Right cardiac atrium (tissue), 5 donors: Measurements from ENCODE around the gene MRPS31. TPM values are rescaled to one million over a fixed set of nuclear protein-coding genes. Genes with fewer than 3 reads are reported as not detected.
A peak's percentile ranks its signal among the peaks of the same experiment; 100 is the strongest.

Experiments used
- ATAC-seq, 2 donors: fragments of 200-7000 bp; cut with Tn5 transposase; one replicate each; pipeline versions ENCODE4 v1.8.0 to v1.9.1; 2020; ENCODE audit warnings: moderate library complexity in 2 of 2, mild to moderate bottlenecking in 1 of 2
- DNase-seq, 3 donors: peaks; one replicate each; pipeline ENCODE4 v3.0.0-alpha.2; 2020
- H3K27ac ChIP-seq: one replicate; pipeline ENCODE4 v1.5.1; 2013; ENCODE audit warnings: mild to moderate bottlenecking, low read length, control low read depth, moderate library complexity
- H3K27me3 ChIP-seq: one replicate; pipeline ENCODE4 v1.6.1; 2013; ENCODE audit not compliant: control insufficient read depth, insufficient read depth
- H3K4me1 ChIP-seq: one replicate; pipeline ENCODE4 v1.6.1; 2013; ENCODE audit warnings: low read length; ENCODE audit not compliant: control insufficient read depth, insufficient read depth
- H3K4me3 ChIP-seq: one replicate; pipeline ENCODE4 v1.5.1; 2013; ENCODE audit warnings: low read length, control low read depth
- H3K9me3 ChIP-seq: one replicate; pipeline ENCODE4 v1.6.1; 2013; ENCODE audit warnings: low read length; ENCODE audit not compliant: control insufficient read depth
- WGBS: extraction: QIAGEN DNeasy Blood & Tissue Kit; methylation state at CpG from one replicate; pipeline ENCODE4 v1.1.7; 2013; 5-methylcytosine and 5-hydroxymethylcytosine counted together
- intact Hi-C, 4 donors: fragments of 100-400 bp; cut with DNase I; formaldehyde crosslinking; loops; one replicate each; pipeline versions ENCODE4 v1.11.0 to v1.14.0; 2022 to 2023
- microRNA-seq, 2 donors: library from miRNA; unstranded; fragments of <30 nt; microRNA quantifications; one replicate each; pipeline ENCODE4 v1.2.0, GENCODE V29; 2020 to 2021
- polyA plus RNA-seq: library from polyadenylated mRNA; stranded (reverse); fragments of 200-250 nt; gene quantifications from one replicate; pipeline ENCODE4 v1.2.3, GENCODE V29; 2013
- total RNA-seq, 4 donors: library from RNA; stranded (reverse); fragmentation: NEBNext Ultra II Directional; extraction: Animal tissue kit (Norgen Biotek cat#: 25700); gene quantifications; one replicate each; pipeline ENCODE4 v1.2.1, GENCODE V29; 2021
- donor health status: healthy with polysubstance abuse.
- donor health status: DM: no; HTN: yes; CAD: no.
- donor health status: DM: no; HTN: no; CAD: no.
- donor health status: DM: no; HTN: yes; CAD: no; lungs with severe emphysema.
- donor health status: DM: yes; HTN: yes; CAD: no.

The MRPS31 gene
- total and polyA plus RNA-seq, 5 donors: 21.0 to 44.0 (median 24.9) TPM

DNA sequence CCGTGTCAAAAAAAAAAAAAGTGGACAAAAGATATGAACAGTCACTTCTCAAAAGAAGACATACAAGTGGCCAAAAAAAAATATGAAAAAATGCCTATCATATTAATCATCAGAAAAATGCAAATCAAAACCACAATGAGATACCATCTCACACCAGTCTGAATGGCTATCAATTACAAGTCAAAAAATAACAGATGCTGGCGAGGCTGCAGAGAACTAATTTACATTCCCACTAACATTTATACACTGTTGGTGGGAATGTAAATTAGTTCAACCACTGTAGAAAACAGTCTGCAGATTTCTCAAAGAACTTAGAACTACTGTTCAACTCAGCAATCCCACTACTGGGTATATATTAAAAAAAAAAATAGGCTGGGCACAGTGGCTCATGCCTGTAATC lies 78.0 kb downstream of the MRPS31 start:
- Histone ChIP-seq H3K27me3 (no peaks in the 10 kb centered on the region), H3K9me3 (no peaks in the 10 kb centered on the region), H3K27ac (no peak overlapping the region), H3K4me3 (no peak overlapping the region), H3K4me1 (no peaks in the 10 kb centered on the region)
- no peak for DNase-seq
- ATAC-seq: no peak
- intact Hi-C loops: no loop called here
- 78% methylated on average over 2 of the region's 2 CpGs for WGBS

DNA sequence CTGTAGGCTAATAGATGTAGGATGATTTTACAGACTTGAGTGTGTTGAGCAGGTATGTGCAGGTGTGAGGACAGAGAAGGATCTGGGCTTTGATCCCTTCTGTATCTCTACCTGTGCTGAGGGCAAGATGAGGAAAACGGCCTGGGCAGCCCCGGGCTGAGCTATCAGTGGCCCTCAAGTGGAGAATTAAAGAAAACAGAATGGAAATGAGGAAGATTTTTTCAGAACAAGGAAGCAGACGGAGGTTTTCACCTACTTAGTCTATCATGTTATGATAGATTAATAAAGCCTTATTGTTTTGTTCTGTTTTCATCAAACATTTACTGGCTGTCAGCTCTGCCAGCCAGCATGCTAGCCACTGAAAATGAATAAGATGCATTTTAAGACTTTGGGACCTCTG lies 82.2 kb downstream of the MRPS31 start:
- 84% methylated on average over 3 of the region's 3 CpGs for WGBS
- Histone ChIP-seq H3K27ac (no peak overlapping the region), H3K27me3 (no peaks in the 10 kb centered on the region), H3K4me3 (no peak overlapping the region), H3K9me3 (no peaks in the 10 kb centered on the region), H3K4me1 (no peaks in the 10 kb centered on the region)
- intact Hi-C loops: loop anchor here (5.0 to 10.0 kb wide), 6 partner anchors 621 to 1004 kb away; no protein-coding TSS in a partner anchor
- DNase-seq: no peak
- ATAC-seq: no peak

DNA sequence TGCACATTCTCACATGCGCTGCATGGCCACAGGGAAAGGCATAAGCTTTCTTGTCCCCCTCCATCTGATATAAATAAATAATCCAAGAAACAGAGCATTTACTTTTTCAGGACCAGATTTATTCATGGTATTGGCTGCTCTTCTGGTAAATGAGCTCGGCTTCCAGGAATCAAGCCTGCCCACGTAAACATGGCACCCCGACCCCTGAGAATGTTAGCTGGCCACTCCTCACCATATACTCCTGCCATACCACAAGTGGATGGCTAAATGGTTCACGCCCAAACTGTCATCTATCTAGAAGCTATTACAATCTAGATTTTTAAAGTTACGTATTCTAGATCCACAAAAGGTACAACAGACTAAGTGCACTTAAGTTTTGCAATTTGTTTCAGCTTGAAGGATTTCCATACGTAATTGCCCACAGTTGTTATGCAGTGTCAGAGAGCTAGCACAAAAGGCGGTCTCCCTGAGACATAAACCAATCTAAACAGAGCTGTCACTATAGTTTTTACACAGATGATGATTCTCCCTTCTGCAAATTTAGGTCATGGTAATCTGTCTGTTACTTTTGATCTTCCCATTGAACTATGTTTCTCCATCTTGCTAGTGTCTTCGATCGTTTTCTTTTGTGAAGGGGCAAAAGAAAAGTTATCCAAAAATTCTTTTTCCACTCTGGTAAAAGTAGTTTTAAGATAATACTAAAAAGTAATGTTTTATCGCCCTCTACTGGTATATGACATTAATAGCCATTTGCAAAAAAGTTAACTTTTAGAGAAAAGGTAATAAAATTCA lies 88.3 kb downstream of the MRPS31 start:
- DNase-seq (no peak), ATAC-seq (no peak)
- Histone ChIP-seq H3K27ac (no peak overlapping the region), H3K4me1 (no peaks in the 10 kb centered on the region), H3K27me3 (no peaks in the 10 kb centered on the region), H3K9me3 (no peaks in the 10 kb centered on the region), H3K4me3 (no peak overlapping the region)
- WGBS: 52% methylated on average over 11 of the region's 11 CpGs
- intact Hi-C loops: loop anchor here (5.0 to 10.0 kb wide), 6 partner anchors 615 to 998 kb away; no protein-coding TSS in a partner anchor

- Histone ChIP-seq H3K27ac (peak overlapping the region; percentile 6), H3K9me3 (no peaks in the 10 kb centered on the region), H3K4me1 (no peaks in the 10 kb centered on the region), H3K4me3 (no peak overlapping the region), H3K27me3 (no peaks in the 10 kb centered on the region)
- ATAC-seq (peak; percentile 72 to 81), DNase-seq (no peak)
- intact Hi-C loops: loop anchor here (5.0 to 10.0 kb wide), 6 partner anchors 614 to 997 kb away; no protein-coding TSS in a partner anchor
- 40% methylated on average over 7 of the region's 7 CpGs for WGBS
Observed at GRCh38 chr13:40681341-40682146, 89.4 kb downstream of the MRPS31 start.

GRCh38 chr13:40680659-40681323 lies 90.2 kb downstream of the MRPS31 start:
- Histone ChIP-seq H3K4me3 (no peak overlapping the region), H3K27ac (no peak overlapping the region), H3K9me3 (no peaks in the 10 kb centered on the region), H3K4me1 (no peaks in the 10 kb centered on the region), H3K27me3 (no peaks in the 10 kb centered on the region)
- intact Hi-C loops: loop anchor here (5.0 to 10.0 kb wide), 6 partner anchors 613 to 996 kb away; no protein-coding TSS in a partner anchor
- WGBS: 80% methylated on average over 7 of the region's 7 CpGs
- DNase-seq (no peak), ATAC-seq (no peak)

DNA sequence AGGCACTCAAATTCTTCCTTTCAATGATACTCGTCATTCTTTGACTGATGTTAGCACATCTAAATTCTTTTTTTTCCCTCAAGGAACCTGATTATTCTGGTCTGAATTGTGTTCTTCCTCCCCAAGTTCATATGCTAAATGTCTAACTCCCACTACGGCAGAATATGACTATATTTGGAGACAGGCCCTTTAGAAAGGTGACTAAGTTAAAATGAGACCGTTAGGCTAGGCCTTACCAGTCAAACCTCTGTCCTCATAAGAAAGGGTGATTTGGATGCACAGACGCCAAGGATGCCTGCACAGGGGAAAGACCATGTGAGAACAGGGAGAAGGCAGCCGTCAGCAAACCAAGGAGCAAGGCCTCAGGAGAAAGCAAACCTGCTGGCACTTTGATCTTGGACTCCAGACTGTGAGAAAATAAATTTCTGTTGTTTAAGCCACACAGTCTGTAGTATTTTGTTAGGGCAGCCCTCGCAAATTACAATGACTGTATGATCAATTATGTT lies 91.5 kb downstream of the MRPS31 start:
- no peak for DNase-seq
- Histone ChIP-seq H3K27ac (no peak overlapping the region), H3K4me3 (no peak overlapping the region), H3K9me3 (no peaks in the 10 kb centered on the region), H3K4me1 (no peaks in the 10 kb centered on the region), H3K27me3 (no peaks in the 10 kb centered on the region)
- 97% methylated on average over 6 of the region's 6 CpGs for WGBS
- intact Hi-C loops: no loop called here
- ATAC-seq: no peak

Small RNA genes within 50 kb of the gene (microRNA-seq; reads per million reads assigned to microRNA genes)
- 0 reads per million in 2 donors for gene MIR320D1
- 0 reads per million in 2 donors for gene MIR621

Other genes with a start within 250 kb of the MRPS31 start
- gene FOXO1, start 104.5 kb downstream of the MRPS31 start, total RNA-seq: 10 to 100 TPM; 21.0 to 33.6 (median 24.5) TPM
- 7.1 TPM for gene FOXO1, start 104.5 kb downstream of the MRPS31 start, polyA plus RNA-seq
- 1 to 10 TPM; 3.4 to 5.7 (median 4.8) TPM for gene SLC25A15, start 18.4 kb upstream of the MRPS31 start, total RNA-seq
- gene SLC25A15, start 18.4 kb upstream of the MRPS31 start, polyA plus RNA-seq: 1.9 TPM
- gene ELF1, start 248.1 kb upstream of the MRPS31 start, total RNA-seq: 10 to 100 TPM; 41.3 to 57.1 (median 45.6) TPM
- gene ELF1, start 248.1 kb upstream of the MRPS31 start, polyA plus RNA-seq: 16.6 TPM